ENCODE measurements around the gene TARBP2.
"Not testable (repeated sequence)": the region's sequence is repeated elsewhere in the genome, so short reads cannot be mapped to it uniquely, and the experiment has no call there.

GRCh38 chr12:53550131-53550530, 49.0 kb downstream of the TARBP2 start:
- TF ChIP-seq CTCF, POLR2A (IDR thresholded peaks at IDR 0.05): not testable (repeated sequence)
